ENCODE data around the gene RXRG.
A peak's percentile ranks its signal among the peaks of the same experiment; 100 is the strongest.

RXRG gene

DNA sequence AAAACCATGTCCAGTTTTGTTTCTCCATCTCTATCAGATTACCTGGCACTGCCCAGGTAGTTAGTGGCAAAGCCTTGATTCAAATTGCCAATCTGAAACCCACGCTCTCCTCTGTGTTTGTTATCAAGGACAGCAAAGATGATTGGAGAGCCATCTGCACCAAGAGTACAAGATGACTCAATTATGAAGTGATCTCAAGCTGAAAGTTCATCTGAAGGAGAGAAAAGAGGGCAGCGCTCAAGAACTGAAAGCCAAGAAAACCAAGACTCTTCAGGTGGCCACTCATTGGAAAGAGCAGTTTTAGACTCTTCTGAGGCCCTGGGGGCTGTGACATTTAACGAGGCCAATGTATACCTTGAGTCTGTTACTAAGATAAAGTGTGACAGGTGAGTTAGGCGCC is 13.8 kb downstream of the RXRG start:
- H3K36me3 ChIP-seq (ENCODE audit: insufficient read depth) = no peaks in the 10 kb centered on the region
- H3K4me1 ChIP-seq (ENCODE audit: low read depth, poor library complexity, severe bottlenecking) = peaks cover 29% of the 10 kb centered on the region
- H3K79me2 ChIP-seq (ENCODE audit: insufficient read depth, low read depth) = no peaks in the 10 kb centered on the region
- H3K27ac ChIP-seq = no peak overlapping the region
- H3K4me2 ChIP-seq = peak overlapping the region; percentile 14; the same call in 1 of the 2 replicates
- TF ChIP-seq, protein P1, sequence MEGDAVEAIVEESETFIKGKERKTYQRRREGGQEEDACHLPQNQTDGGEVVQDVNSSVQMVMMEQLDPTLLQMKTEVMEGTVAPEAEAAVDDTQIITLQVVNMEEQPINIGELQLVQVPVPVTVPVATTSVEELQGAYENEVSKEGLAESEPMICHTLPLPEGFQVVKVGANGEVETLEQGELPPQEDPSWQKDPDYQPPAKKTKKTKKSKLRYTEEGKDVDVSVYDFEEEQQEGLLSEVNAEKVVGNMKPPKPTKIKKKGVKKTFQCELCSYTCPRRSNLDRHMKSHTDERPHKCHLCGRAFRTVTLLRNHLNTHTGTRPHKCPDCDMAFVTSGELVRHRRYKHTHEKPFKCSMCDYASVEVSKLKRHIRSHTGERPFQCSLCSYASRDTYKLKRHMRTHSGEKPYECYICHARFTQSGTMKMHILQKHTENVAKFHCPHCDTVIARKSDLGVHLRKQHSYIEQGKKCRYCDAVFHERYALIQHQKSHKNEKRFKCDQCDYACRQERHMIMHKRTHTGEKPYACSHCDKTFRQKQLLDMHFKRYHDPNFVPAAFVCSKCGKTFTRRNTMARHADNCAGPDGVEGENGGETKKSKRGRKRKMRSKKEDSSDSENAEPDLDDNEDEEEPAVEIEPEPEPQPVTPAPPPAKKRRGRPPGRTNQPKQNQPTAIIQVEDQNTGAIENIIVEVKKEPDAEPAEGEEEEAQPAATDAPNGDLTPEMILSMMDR (conservative IDR thresholded peaks at IDR 0.05; ENCODE audit: low read depth, low read length) = no peak
- no peaks in the 10 kb centered on the region for H3K27me3 ChIP-seq (ENCODE audit: insufficient read depth, low read depth)
- no peak overlapping the region for H3K4me3 ChIP-seq (IDR thresholded peaks at IDR 0.05; ENCODE audit: insufficient read depth, low read depth, low read length)
- H4K20me1 ChIP-seq (ENCODE audit: insufficient read depth) = no peaks in the 10 kb centered on the region
- H3K9ac ChIP-seq = no peak overlapping the region
- H2AFZ ChIP-seq (ENCODE audit: low read depth) = no peak overlapping the region

DNA sequence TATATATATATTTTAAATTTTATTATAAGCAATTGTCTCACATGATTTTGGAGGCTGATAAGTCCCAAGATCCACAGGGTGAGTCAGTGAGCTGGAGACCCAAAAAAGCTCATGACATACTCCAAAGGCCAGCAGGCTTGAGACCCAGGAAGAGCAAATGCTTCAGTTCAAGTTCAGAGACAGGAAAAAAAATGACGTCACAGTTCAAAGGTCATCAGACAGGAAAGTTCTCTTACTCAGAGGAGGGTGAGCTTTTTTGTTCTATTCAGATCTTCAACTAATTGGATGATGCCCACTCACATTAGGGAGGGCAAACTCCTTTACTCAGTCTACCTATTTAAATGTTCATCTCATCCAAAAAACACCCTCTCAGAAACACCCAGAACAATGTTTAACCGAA is 18.2 kb downstream of the RXRG start:
- no peak overlapping the region for H3K4me3 ChIP-seq (IDR thresholded peaks at IDR 0.05; ENCODE audit: insufficient read depth, low read depth, low read length)
- TF ChIP-seq, protein P1 (conservative IDR thresholded peaks at IDR 0.05; ENCODE audit: low read depth, low read length) = no peak
- H3K36me3 ChIP-seq (ENCODE audit: insufficient read depth) = no peaks in the 10 kb centered on the region
- H2AFZ ChIP-seq (ENCODE audit: low read depth) = no peak overlapping the region
- no peak overlapping the region for H3K4me2 ChIP-seq
- no peaks in the 10 kb centered on the region for H3K79me2 ChIP-seq (ENCODE audit: insufficient read depth, low read depth)
- H3K9ac ChIP-seq = no peak overlapping the region
- no peaks in the 10 kb centered on the region for H3K27me3 ChIP-seq (ENCODE audit: insufficient read depth, low read depth)
- no peaks in the 10 kb centered on the region for H4K20me1 ChIP-seq (ENCODE audit: insufficient read depth)
- H3K4me1 ChIP-seq (ENCODE audit: low read depth, poor library complexity, severe bottlenecking) = peaks cover 44% of the 10 kb centered on the region
- no peak overlapping the region for H3K27ac ChIP-seq

DNA sequence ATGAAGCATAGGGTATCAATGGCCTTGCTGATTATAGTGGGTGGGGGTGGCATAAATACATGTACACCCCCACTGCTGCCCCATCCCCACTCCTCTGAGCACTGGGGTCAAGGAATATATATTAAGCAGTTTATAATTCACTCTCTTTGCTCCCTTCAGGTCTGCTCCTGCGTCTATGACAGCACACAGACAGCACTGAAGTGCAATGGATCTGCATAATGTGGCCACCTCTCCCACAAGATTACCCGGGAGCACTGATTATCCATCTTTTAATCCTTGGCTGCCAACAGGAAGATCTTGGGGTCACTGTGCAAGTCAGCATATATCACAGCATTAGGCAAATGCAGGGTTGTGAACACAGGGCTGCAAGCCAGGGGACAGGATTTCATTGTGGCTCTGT is 19.3 kb downstream of the RXRG start:
- no peak overlapping the region for H3K4me3 ChIP-seq (IDR thresholded peaks at IDR 0.05; ENCODE audit: insufficient read depth, low read depth, low read length)
- peaks cover 32% of the 10 kb centered on the region for H3K4me1 ChIP-seq (ENCODE audit: low read depth, poor library complexity, severe bottlenecking)
- no peak overlapping the region for H3K27ac ChIP-seq
- H3K9ac ChIP-seq = no peak overlapping the region
- no peaks in the 10 kb centered on the region for H3K27me3 ChIP-seq (ENCODE audit: insufficient read depth, low read depth)
- TF ChIP-seq, protein P1 (conservative IDR thresholded peaks at IDR 0.05; ENCODE audit: low read depth, low read length) = no peak
- H4K20me1 ChIP-seq (ENCODE audit: insufficient read depth) = no peaks in the 10 kb centered on the region
- H3K79me2 ChIP-seq (ENCODE audit: insufficient read depth, low read depth) = no peaks in the 10 kb centered on the region
- no peak overlapping the region for H2AFZ ChIP-seq (ENCODE audit: low read depth)
- H3K4me2 ChIP-seq = no peak overlapping the region
- H3K36me3 ChIP-seq (ENCODE audit: insufficient read depth) = no peaks in the 10 kb centered on the region

DNA sequence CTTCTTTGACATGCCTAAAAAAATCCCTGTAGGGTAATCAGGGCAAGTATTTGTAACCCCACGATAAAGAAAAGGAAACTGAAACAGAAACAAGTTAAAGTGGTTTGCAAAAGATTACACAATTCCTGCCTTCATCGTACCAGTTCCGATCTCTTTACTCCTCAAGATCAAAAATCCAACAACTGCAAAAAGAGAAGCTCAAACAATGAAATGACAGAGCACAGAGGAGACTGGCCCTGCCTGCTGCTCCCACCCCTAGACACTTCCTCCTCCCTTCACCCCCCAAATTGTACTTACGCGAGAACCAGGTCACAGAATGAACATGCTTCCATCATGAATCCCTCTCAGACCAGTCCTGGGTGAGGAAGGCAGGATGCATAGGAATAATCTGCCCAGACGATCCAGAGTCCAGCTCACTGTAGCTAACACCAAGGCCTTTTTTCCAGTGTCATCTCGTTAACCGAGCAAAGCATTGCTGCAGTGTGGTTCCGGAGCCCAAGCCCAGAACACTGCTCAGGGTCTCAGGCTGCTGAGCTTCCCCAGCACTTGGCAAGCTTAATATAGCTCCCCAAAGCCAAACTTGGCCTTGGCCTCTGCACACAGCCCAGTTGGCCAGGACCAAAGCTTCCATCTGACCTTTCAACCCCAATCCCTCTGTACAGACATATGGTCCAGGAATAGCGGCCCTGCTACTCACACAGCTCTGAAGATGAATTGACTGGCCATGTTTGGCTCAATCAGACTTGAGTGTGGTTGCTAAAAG is 20.3 kb downstream of the RXRG start:
- Histone ChIP-seq H4K20me1 (ENCODE audit: insufficient read depth) (no peaks in the 10 kb centered on the region), H3K36me3 (ENCODE audit: insufficient read depth) (no peaks in the 10 kb centered on the region), H3K9ac (no peak overlapping the region; the same call in 1 of the 2 replicates), H2AFZ (ENCODE audit: low read depth) (peak overlapping the region; percentile 76), H3K79me2 (ENCODE audit: insufficient read depth, low read depth) (no peaks in the 10 kb centered on the region), H3K27me3 (ENCODE audit: insufficient read depth, low read depth) (no peaks in the 10 kb centered on the region), H3K4me1 (ENCODE audit: low read depth, poor library complexity, severe bottlenecking) (peaks cover 26% of the 10 kb centered on the region), H3K4me3 (IDR thresholded peaks at IDR 0.05; ENCODE audit: insufficient read depth, low read depth, low read length) (no peak overlapping the region), H3K4me2 (peak overlapping the region; percentile 74), H3K27ac (peak overlapping the region; percentile 5)
- TF ChIP-seq, protein P1 (conservative IDR thresholded peaks at IDR 0.05; ENCODE audit: low read depth, low read length) = no peak

All from KMS-11 (cell line).